Panc1 (cell line): ENCODE data around the gene DTNBP1. TPM values are rescaled to one million over a fixed set of nuclear protein-coding genes. Genes with fewer than 3 reads are reported as not detected.

ENCODE experiments used
- ATAC-seq: fragments of 200-7000 bp; cut with Tn5 transposase; 2 replicates; pipeline ENCODE4 v1.9.1; 2020; ENCODE audit warnings: mild to moderate bottlenecking, moderate library complexity
- BruUV-seq: library from RNA; stranded (reverse); fragments of 400-500 nt; replicated peaks from 2 replicates; lab custom pipeline; 2021; lab: Mats Ljungman, UMichigan
- CTCF ChIA-PET: fragments of 300-600 bp; sonication (Branson Sonifier 250); formaldehyde crosslinking; loops from one replicate; lab custom pipeline; 2022; ENCODE audit warnings: antibody characterized with exemption; lab: Charles Lee
- POLR2A ChIA-PET: fragments of 300-600 bp; sonication (Branson Sonifier 250); formaldehyde crosslinking; loops from one replicate; lab custom pipeline; 2022; ENCODE audit warnings: antibody characterized with exemption; lab: Charles Lee
- DNase-seq: peaks from one replicate; pipeline ENCODE4 v3.0.0-alpha.2; 2010; ENCODE audit warnings: low read depth, low spot score
- H3K27ac ChIP-seq: 2 replicates; pipeline ENCODE4 v1.5.1; 2011; ENCODE audit warnings: mild to moderate bottlenecking, low read length, inconsistent platforms
- H3K27me3 ChIP-seq: fragments of 200-500 bp; sonication (Bioruptor generic); 2 replicates; pipeline ENCODE4 v1.6.0; 2014; ENCODE audit warnings: low read length, inconsistent platforms; ENCODE audit not compliant: control insufficient read depth, insufficient read depth
- H3K36me3 ChIP-seq: fragments of 200-500 bp; sonication (Bioruptor generic); 2 replicates; pipeline ENCODE4 v1.5.1; 2014; ENCODE audit warnings: inconsistent platforms, mild to moderate bottlenecking, low read length, moderate library complexity; ENCODE audit not compliant: control insufficient read depth, insufficient read depth
- H3K4me1 ChIP-seq: 2 replicates; pipeline ENCODE4 v1.5.1; 2011; ENCODE audit warnings: inconsistent platforms, mild to moderate bottlenecking, low read length, moderate library complexity; ENCODE audit not compliant: control insufficient read depth, insufficient read depth
- H3K4me3 ChIP-seq, 2 experiments: 2 replicates each; pipeline ENCODE4 v1.5.1; 2011 to 2012; ENCODE audit warnings: low read depth in 2 of 2, low read length in 2 of 2, mild to moderate bottlenecking in 2 of 2, inconsistent platforms in 1 of 2, moderate library complexity in 1 of 2
- H3K9me3 ChIP-seq: fragments of 200-500 bp; sonication (Bioruptor generic); 2 replicates; pipeline ENCODE4 v1.5.1; 2014; ENCODE audit warnings: low read depth, mild to moderate bottlenecking, inconsistent platforms, low read length, moderate library complexity; ENCODE audit not compliant: control insufficient read depth, insufficient read depth
- CTCF ChIP-seq: fragments of 450-650 bp; IDR thresholded peaks from 2 replicates; pipeline ENCODE4 v1.5.1; 2017; ENCODE audit warnings: mild to moderate bottlenecking
- POLR2AphosphoS5 ChIP-seq: IDR thresholded peaks from 2 replicates; pipeline ENCODE4 v1.6.1; 2012; ENCODE audit warnings: mild to moderate bottlenecking, low read depth, low read length, moderate library complexity
- REST ChIP-seq, 2 experiments: IDR thresholded peaks; 2 replicates each; pipeline ENCODE4 v1.6.1; 2011 to 2012; ENCODE audit warnings: low read depth in 2 of 2, control low read depth in 1 of 2, low read length in 1 of 2, mild to moderate bottlenecking in 1 of 2, moderate library complexity in 1 of 2; ENCODE audit not compliant: insufficient read depth in 1 of 2
- SIN3A ChIP-seq: IDR thresholded peaks from 2 replicates; pipeline ENCODE4 v1.6.1; 2012; ENCODE audit warnings: low read depth, mild to moderate bottlenecking, low read length, moderate library complexity, borderline replicate concordance; ENCODE audit not compliant: insufficient read depth
- TCF7L2 ChIP-seq: IDR thresholded peaks from 2 replicates; pipeline ENCODE4 v1.6.1; 2011; ENCODE audit warnings: mild to moderate bottlenecking, low read depth, low read length, inconsistent platforms
- in situ Hi-C: cut with HindIII; loops from 2 replicates; pipeline ENCODE4 v1.10.0; 2016; ENCODE audit warnings: low sequenced_read_pairs, low pct_unique_long_range_greater_than_20kb
- intact Hi-C: fragments of 100-400 bp; cut with micrococcal nuclease; formaldehyde crosslinking; loops from one replicate; pipeline ENCODE4 v1.10.0; 2022; ENCODE audit not compliant: unreplicated experiment
- total RNA-seq: library from RNA; stranded (reverse); gene quantifications from one replicate; pipeline ENCODE4 v1.2.1, GENCODE V29; 2021; ENCODE audit not compliant: unreplicated experiment

The DTNBP1 gene
- total RNA-seq, 1 experiment from 2014 or later: 29.3 TPM

- no peak for DNase-seq
- CTCF ChIA-PET: no interaction called here
- no peak for ATAC-seq
- no peaks in the 10 kb centered on the region for H3K36me3 ChIP-seq
- POLR2A ChIA-PET: no interaction called here
- H3K4me1 ChIP-seq: no peaks in the 10 kb centered on the region
- TF ChIP-seq TCF7L2 (no peak), REST (IDR thresholded peaks at IDR 0.05; ENCODE audit: insufficient read depth in 1 of 2, low read depth in 2 of 2, low read length in 1 of 2) (no peak), SIN3A (no peak), CTCF (no peak), POLR2AphosphoS5 (no peak)
- intact Hi-C loops: no loop called here
- H3K9me3 ChIP-seq: no peaks in the 10 kb centered on the region
- no peak overlapping the region for H3K4me3 ChIP-seq
- in situ Hi-C loops: no loop called here
- no TSS peak for BruUV-seq
- no peak overlapping the region for H3K27ac ChIP-seq
- no peaks in the 10 kb centered on the region for H3K27me3 ChIP-seq
Measured at GRCh38 chr6:15473174-15473573, 189.7 kb downstream of the DTNBP1 start.
